Endothelial cell of umbilical vein (primary cell): ENCODE measurements around the gene FOXL3. TPM values are rescaled to one million over a fixed set of nuclear protein-coding genes. Genes with fewer than 3 reads are reported as not detected.

Experiments used
- BruUV-seq: library from RNA; stranded (reverse); fragments of 400-500 nt; replicated peaks from 2 replicates; lab custom pipeline; 2021; lab: Mats Ljungman, UMichigan
- CTCF ChIA-PET: fragments of 300-600, 350-600 bp; sonication (Branson Sonifier 250); formaldehyde crosslinking; loops from one replicate; lab custom pipeline; 2021; ENCODE audit warnings: antibody characterized with exemption, inconsistent platforms; lab: Charles Lee
- POLR2A ChIA-PET: fragments of 300-600, 350-600 bp; sonication (Branson Sonifier 250); formaldehyde crosslinking; loops from one replicate; lab custom pipeline; 2021; ENCODE audit warnings: antibody characterized with exemption, inconsistent platforms; lab: Charles Lee
- DNase-seq: peaks from one replicate; pipeline ENCODE4 v3.0.0-alpha.2; 2011; ENCODE audit warnings: low read depth, low spot score
- FAIRE-seq: peaks from 2 replicates; lab custom pipeline; 2011; peaks lifted over from hg19 to GRCh38; lab: Jason Lieb, UNC
- H2AFZ ChIP-seq: 2 replicates; pipeline ENCODE4 v1.6.0; 2012; ENCODE audit warnings: low read depth, low read length, control low read depth, inconsistent platforms
- H3K27ac ChIP-seq: 2 replicates; pipeline ENCODE4 v1.5.1; 2011; ENCODE audit warnings: low read depth, mild to moderate bottlenecking, control low read depth, low read length, moderate library complexity; ENCODE audit not compliant: insufficient read depth
- H3K27me3 ChIP-seq, 2 experiments: 2 replicates each; pipeline versions ENCODE4 v1.6.0 to v1.6.1; 2011; ENCODE audit warnings: low read length in 2 of 2, mixed read lengths in 1 of 2; ENCODE audit not compliant: control insufficient read depth in 2 of 2, insufficient read depth in 2 of 2
- H3K36me3 ChIP-seq, 2 experiments: 2 replicates in 1 of 2; 3 replicates in 1 of 2; pipeline ENCODE4 v1.5.1; 2011; ENCODE audit warnings: low read length in 2 of 2, mild to moderate bottlenecking in 1 of 2, moderate library complexity in 1 of 2; ENCODE audit not compliant: control insufficient read depth in 2 of 2, insufficient read depth in 2 of 2; ENCODE audit errors: extremely low read depth in 1 of 2
- H3K4me1 ChIP-seq: 3 replicates; pipeline ENCODE4 v1.5.1; 2011; ENCODE audit warnings: mild to moderate bottlenecking, low read length; ENCODE audit not compliant: control insufficient read depth, insufficient read depth; ENCODE audit errors: extremely low read depth
- H3K4me2 ChIP-seq: 2 replicates; pipeline ENCODE4 v1.6.1; 2011; ENCODE audit warnings: low read length, control low read depth, mixed read lengths; ENCODE audit not compliant: insufficient read depth
- H3K4me3 ChIP-seq, 3 experiments: fragments of 200-600 bp in 1 of 3; sonication (generic), shearing (Covaris generic) in 1 of 3; replicated peaks in 1 of 3; 2 replicates each; pipeline ENCODE4 v1.5.1; 2011 to 2016; ENCODE audit warnings: control low read depth in 3 of 3, low read length in 3 of 3, mild to moderate bottlenecking in 2 of 3, inconsistent platforms in 1 of 3, low read depth in 1 of 3, moderate library complexity in 1 of 3; ENCODE audit not compliant: insufficient read depth in 1 of 3
- H3K79me2 ChIP-seq: 2 replicates; pipeline ENCODE4 v1.6.0; 2012; ENCODE audit warnings: low read length, inconsistent platforms; ENCODE audit not compliant: control insufficient read depth, insufficient read depth
- H3K9ac ChIP-seq: replicated peaks from 2 replicates; pipeline ENCODE3; 2011; ENCODE audit warnings: low read length, control low read depth; ENCODE audit not compliant: insufficient read depth; ENCODE audit errors: extremely low read depth
- H3K9me1 ChIP-seq: replicated peaks from 3 replicates; pipeline ENCODE4 v1.6.0; 2011; ENCODE audit warnings: mild to moderate bottlenecking, low read length; ENCODE audit not compliant: control insufficient read depth, insufficient read depth; ENCODE audit errors: extremely low read depth
- H3K9me3 ChIP-seq: replicated peaks from 2 replicates; pipeline ENCODE4 v1.5.1; 2012; ENCODE audit warnings: low read length, inconsistent platforms; ENCODE audit not compliant: control insufficient read depth, insufficient read depth
- H4K20me1 ChIP-seq: replicated peaks from 2 replicates; pipeline ENCODE3; 2011; ENCODE audit warnings: mild to moderate bottlenecking, low read length; ENCODE audit not compliant: control insufficient read depth, insufficient read depth; ENCODE audit errors: extremely low read depth
- CTCF ChIP-seq, 2 donors: IDR thresholded peaks; 1 replicate in 1 of 2; 2 replicates in 1 of 2; pipeline ENCODE4 v1.5.1; 2011; ENCODE audit warnings: low read length in 2 of 2, mild to moderate bottlenecking in 2 of 2, moderate library complexity in 2 of 2, control low read depth in 1 of 2, inconsistent platforms in 1 of 2, low read depth in 1 of 2; ENCODE audit not compliant: insufficient read depth in 1 of 2; ENCODE audit errors: extremely low read depth in 1 of 2
- EZH2 ChIP-seq: IDR thresholded peaks from 2 replicates; pipeline ENCODE4 v1.6.1; 2012; ENCODE audit warnings: borderline replicate concordance, low read depth, mild to moderate bottlenecking, moderate library complexity, low read length, inconsistent platforms; ENCODE audit not compliant: severe bottlenecking
- FOS ChIP-seq: IDR thresholded peaks from 2 replicates; pipeline ENCODE4 v1.6.1; 2011; ENCODE audit warnings: mild to moderate bottlenecking, low read length, moderate library complexity, borderline replicate concordance; ENCODE audit not compliant: insufficient read depth
- GATA2 ChIP-seq: IDR thresholded peaks from 2 replicates; pipeline ENCODE4 v1.7.0; 2011; ENCODE audit warnings: low read depth, mild to moderate bottlenecking, moderate library complexity, mixed read lengths, low read length; ENCODE audit not compliant: insufficient read length, insufficient read depth
- JUN ChIP-seq: IDR thresholded peaks from 2 replicates; pipeline ENCODE4 v1.6.1; 2011; ENCODE audit warnings: borderline replicate concordance, low read depth; ENCODE audit not compliant: insufficient read length, insufficient read depth
- MAX ChIP-seq: IDR thresholded peaks from 2 replicates; pipeline ENCODE4 v1.6.1; 2011; ENCODE audit not compliant: insufficient read depth, insufficient read length
- MYC ChIP-seq: IDR thresholded peaks from one replicate; pipeline ENCODE4 v1.6.1; 2011; ENCODE audit warnings: mild to moderate bottlenecking, low read depth, low read length
- POLR2A ChIP-seq: IDR thresholded peaks from 2 replicates; pipeline ENCODE4 v1.6.1; 2012; ENCODE audit warnings: low read depth, mild to moderate bottlenecking, control low read depth, low read length
- POLR2AphosphoS5 ChIP-seq: IDR thresholded peaks from 2 replicates; pipeline ENCODE4 v1.6.1; 2012; ENCODE audit warnings: low read depth, mild to moderate bottlenecking, control low read depth, low read length, moderate library complexity; ENCODE audit not compliant: insufficient read depth
- dilution Hi-C: fragments of 300-500 bp; cut with MboI; formaldehyde crosslinking; loops from one replicate; pipeline ENCODE4 v1.15.0; 2019; ENCODE audit warnings: low sequenced_read_pairs; ENCODE audit not compliant: extremely low pct_ligation_motif_present
- intact Hi-C: fragments of 100-400 bp; cut with micrococcal nuclease; formaldehyde crosslinking; loops from one replicate; pipeline ENCODE4 v1.10.0; 2022
- polyA plus RNA-seq, 4 experiments: library from polyadenylated mRNA; depleted of rRNA in 3 of 4; stranded (reverse) in 3 of 4; unstranded in 1 of 4; fragments of >200 nt; gene quantifications; 2 replicates each; pipeline versions ENCODE4 v1.2.1 to v1.2.3, GENCODE V29; 2011 to 2012; ENCODE audit warnings: missing spikeins in 1 of 4
- total RNA-seq: library from RNA; stranded (reverse); gene quantifications from 2 replicates; pipeline ENCODE4 v1.2.3, GENCODE V29; 2021

FOXL3 gene
- total and polyA plus RNA-seq, 2 donors (not counting 3 experiments of a cell fraction or from before 2014, with no cell fraction given) = not detected

GRCh38 chr7:340200-340937 lies 50.4 kb downstream of the FOXL3 start:
- Histone ChIP-seq H3K9ac (no peak overlapping the region), H4K20me1 (no peaks in the 10 kb centered on the region), H3K27me3 (no peaks in the 10 kb centered on the region), H3K4me2 (no peak overlapping the region), H2AFZ (no peak overlapping the region), H3K79me2 (no peaks in the 10 kb centered on the region), H3K36me3 (no peaks in the 10 kb centered on the region), H3K4me1 (no peaks in the 10 kb centered on the region), H3K4me3 (no peak overlapping the region), H3K9me1 (no peaks in the 10 kb centered on the region), H3K27ac (no peak overlapping the region), H3K9me3 (no peaks in the 10 kb centered on the region)
- TF ChIP-seq GATA2 = no peak
- no peak for TF ChIP-seq MYC
- no peak for TF ChIP-seq CTCF (IDR thresholded peaks at IDR 0.05; ENCODE audit: extremely low read depth in 1 of 2, insufficient read depth in 1 of 2, low read depth in 1 of 2, low read length in 2 of 2)
- no peak for TF ChIP-seq POLR2AphosphoS5
- no peak for TF ChIP-seq FOS
- TF ChIP-seq EZH2 = no peak
- no peak for TF ChIP-seq JUN
- no peak for TF ChIP-seq POLR2A
- no peak for TF ChIP-seq MAX
- ChIA-PET CTCF (no interaction called here), POLR2A (no interaction called here)
- FAIRE-seq (no peak), DNase-seq (no peak)
- dilution Hi-C loops (no loop called here), intact Hi-C loops (no loop called here)
- no TSS peak for BruUV-seq

Other genes starting within 250 kb of the FOXL3 start
- gene FAM20C, start 97.6 kb upstream of the FOXL3 start, total RNA-seq = 34.5 and 44.4 TPM in 2 replicates
- gene FAM20C, start 97.6 kb upstream of the FOXL3 start, polyA plus RNA-seq = 14.2 and 17.4 TPM in 2 replicates
- 62.4 and 68.1 TPM in 2 replicates for gene PDGFA, start 229.7 kb downstream of the FOXL3 start, total RNA-seq
- 17.4 and 23.2 TPM in 2 replicates for gene PDGFA, start 229.7 kb downstream of the FOXL3 start, polyA plus RNA-seq